Activated CD4-positive, alpha-beta T cell treated with anti-CD3 and anti-CD28 coated beads, Interleukin-2, amount 10 ng/mL, durations not matched to agents 7 days and 5 days (primary cell): ENCODE data around the gene NIBAN1. TPM values are rescaled to one million over a fixed set of nuclear protein-coding genes. Genes with fewer than 3 reads are reported as not detected.

ENCODE experiments used
- CTCF ChIA-PET: fragments of 350-600 bp; sonication (Branson Sonifier 250); formaldehyde crosslinking; loops from one replicate; lab custom pipeline; 2021; ENCODE audit warnings: antibody characterized with exemption; lab: Charles Lee
- POLR2A ChIA-PET: fragments of 350-600 bp; sonication (Branson Sonifier 250); formaldehyde crosslinking; loops from one replicate; lab custom pipeline; 2021; ENCODE audit warnings: antibody characterized with exemption; lab: Charles Lee
- DNase-seq: peaks from one replicate; pipeline ENCODE4 v3.0.0-alpha.2; 2020
- H3K27ac Mint-ChIP-seq: one replicate; pipeline ENCODE4 v1.8.0; 2021; ENCODE audit warnings: mild to moderate bottlenecking, moderate library complexity, mixed read lengths
- H3K27me3 Mint-ChIP-seq: one replicate; pipeline ENCODE4 v1.8.0; 2021; ENCODE audit warnings: mixed read lengths
- H3K36me3 Mint-ChIP-seq: one replicate; pipeline ENCODE4 v1.8.0; 2021; ENCODE audit warnings: low read depth, mixed read lengths
- H3K4me1 Mint-ChIP-seq: one replicate; pipeline ENCODE4 v1.8.0; 2021; ENCODE audit warnings: mixed read lengths
- H3K4me3 Mint-ChIP-seq: one replicate; pipeline ENCODE4 v1.8.0; 2021; ENCODE audit warnings: mild to moderate bottlenecking, moderate library complexity, mixed read lengths
- H3K9me3 Mint-ChIP-seq: one replicate; pipeline ENCODE4 v1.8.0; 2021; ENCODE audit warnings: mixed read lengths
- total RNA-seq, 2 experiments: library from RNA; stranded (reverse); gene quantifications; one replicate each; pipeline ENCODE4 v1.2.3, GENCODE V29; 2021

Gene NIBAN1
- total RNA-seq, 2 experiments from 2014 or later: 57.6 to 60.9 TPM

DNA sequence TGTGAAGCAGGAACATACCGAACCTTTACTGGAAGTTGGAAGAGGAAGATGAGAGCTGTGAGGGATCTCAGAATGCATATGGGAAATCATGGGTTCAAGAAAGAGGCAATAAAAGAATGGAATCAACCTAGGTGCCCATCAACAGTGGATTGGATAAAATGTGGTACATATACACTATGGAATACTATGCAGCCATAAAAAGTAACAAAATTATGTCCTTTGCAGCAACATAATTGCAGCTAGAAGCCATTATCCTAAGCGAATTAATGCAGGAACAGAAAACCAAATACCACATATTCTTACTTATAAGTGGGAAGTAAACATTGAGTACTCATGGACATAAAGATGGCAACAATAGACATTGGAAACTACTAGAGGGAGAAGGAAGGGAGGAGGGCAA, 40.4 kb downstream of the NIBAN1 start:
- no peak for DNase-seq
- CTCF ChIA-PET: interaction anchor here (0.9 kb wide), 1 partner anchor 48 kb away, joined by 3 read pairs; no protein-coding TSS in a partner anchor
- no peak overlapping the region for H3K27ac Mint-ChIP-seq
- H3K4me3 Mint-ChIP-seq: no peak overlapping the region
- peaks cover 5% of the 10 kb centered on the region for H3K4me1 Mint-ChIP-seq
- no peaks in the 10 kb centered on the region for H3K27me3 Mint-ChIP-seq
- no peaks in the 10 kb centered on the region for H3K9me3 Mint-ChIP-seq
- peaks cover 28% of the 10 kb centered on the region for H3K36me3 Mint-ChIP-seq
- POLR2A ChIA-PET: no interaction called here

DNA sequence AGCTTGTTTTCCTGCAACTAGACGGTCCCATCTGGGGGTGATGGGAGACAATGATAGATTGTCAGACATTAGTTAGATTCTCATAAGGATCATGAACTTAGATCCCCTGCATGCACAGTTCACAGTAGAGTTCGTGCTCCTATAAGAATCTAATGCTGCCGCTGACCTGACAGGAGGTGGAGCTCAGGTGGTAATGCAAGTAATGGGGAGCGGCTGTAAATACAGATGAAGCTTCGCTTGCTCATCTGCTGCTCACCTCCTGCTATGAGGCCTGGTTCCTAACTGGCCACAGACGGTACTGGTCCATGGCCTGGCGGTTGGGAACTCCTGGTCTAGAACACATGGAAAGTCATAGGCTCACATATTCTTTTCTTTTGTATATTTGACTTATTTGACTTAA, 42.0 kb downstream of the NIBAN1 start:
- ChIA-PET POLR2A (no interaction called here), CTCF (interaction anchor here (0.5 to 1.0 kb wide), 2 partner anchors 61 to 167 kb away, joined by 3 read pairs; no protein-coding TSS in a partner anchor)

DNA sequence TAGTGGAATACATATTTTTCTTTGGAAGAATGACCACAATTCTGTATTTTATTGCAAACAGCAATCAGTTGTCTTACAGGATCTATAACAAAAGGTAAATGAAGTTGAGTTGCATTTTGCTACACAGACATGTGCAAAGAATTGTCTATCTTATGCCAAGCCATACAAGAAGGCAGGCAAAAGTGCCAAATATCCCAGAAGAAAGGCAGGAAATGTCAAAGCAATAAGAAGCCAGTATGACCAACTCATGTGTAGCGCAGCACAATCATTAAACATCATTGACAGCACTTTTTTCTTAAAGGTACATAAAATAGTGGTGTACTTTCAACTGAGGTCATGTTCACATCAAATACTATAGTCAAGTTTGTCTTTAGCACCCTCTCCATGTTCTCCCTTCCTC, 42.7 kb downstream of the NIBAN1 start:
- H3K27me3 Mint-ChIP-seq: no peaks in the 10 kb centered on the region
- no peak overlapping the region for H3K4me3 Mint-ChIP-seq
- no peak overlapping the region for H3K27ac Mint-ChIP-seq
- DNase-seq: no peak
- H3K4me1 Mint-ChIP-seq: peaks cover 5% of the 10 kb centered on the region
- ChIA-PET CTCF (interaction anchor here (0.6 kb wide), 1 partner anchor 546 kb away, joined by 6 read pairs; no protein-coding TSS in a partner anchor), POLR2A (no interaction called here)
- H3K36me3 Mint-ChIP-seq: peaks cover 31% of the 10 kb centered on the region
- no peaks in the 10 kb centered on the region for H3K9me3 Mint-ChIP-seq

More for the DNA sequence above, 42.0 kb downstream of the NIBAN1 start:
- Mint-ChIP-seq H3K27me3 (no peaks in the 10 kb centered on the region), H3K36me3 (peaks cover 27% of the 10 kb centered on the region), H3K27ac (no peak overlapping the region), H3K4me1 (peaks cover 5% of the 10 kb centered on the region), H3K9me3 (no peaks in the 10 kb centered on the region), H3K4me3 (no peak overlapping the region)
- no peak for DNase-seq

DNA sequence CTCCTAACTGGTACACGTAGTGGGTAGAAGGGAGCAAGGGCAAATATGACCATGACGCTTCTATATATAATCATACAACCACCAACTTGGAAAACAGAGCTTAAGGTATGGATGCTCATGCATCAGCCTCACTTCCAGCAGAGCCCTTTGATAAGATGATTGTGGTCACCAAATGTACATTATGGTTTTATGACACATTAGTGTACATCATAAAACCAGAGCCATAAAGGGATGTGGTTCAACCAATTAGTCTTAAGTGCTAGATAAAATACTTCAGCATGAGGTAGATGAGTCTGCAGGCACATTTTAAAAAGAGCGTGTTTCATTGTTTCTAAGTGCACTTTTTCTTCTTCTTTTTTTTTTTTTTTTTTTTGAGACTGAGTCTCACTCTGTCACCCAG, 43.7 kb downstream of the NIBAN1 start:
- H3K9me3 Mint-ChIP-seq: no peaks in the 10 kb centered on the region
- H3K4me3 Mint-ChIP-seq: no peak overlapping the region
- no peak overlapping the region for H3K27ac Mint-ChIP-seq
- no peaks in the 10 kb centered on the region for H3K27me3 Mint-ChIP-seq
- H3K36me3 Mint-ChIP-seq: peaks cover 32% of the 10 kb centered on the region
- H3K4me1 Mint-ChIP-seq: peaks cover 5% of the 10 kb centered on the region
- no peak for DNase-seq
- POLR2A ChIA-PET: no interaction called here
- CTCF ChIA-PET: interaction anchor here (0.6 kb wide), 1 partner anchor 546 kb away, joined by 6 read pairs; no protein-coding TSS in a partner anchor

DNA sequence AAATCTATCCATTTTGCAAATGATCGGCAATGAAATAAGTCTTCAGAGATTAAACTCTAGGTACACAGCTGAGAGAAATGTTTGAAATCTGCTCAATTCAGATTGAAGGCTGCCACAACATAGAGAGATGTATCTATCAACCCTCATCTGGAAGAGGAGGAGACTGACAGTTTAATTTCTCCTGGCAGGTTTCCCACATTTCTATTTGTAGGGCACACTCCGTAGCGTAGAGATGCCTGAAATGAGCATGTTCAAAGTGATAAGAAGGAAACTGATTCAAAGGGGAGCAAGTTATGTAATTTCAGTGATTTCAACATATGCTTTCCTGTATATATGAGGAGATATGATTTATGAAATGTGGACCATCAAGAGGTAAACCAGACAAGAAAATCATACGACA, 44.1 kb downstream of the NIBAN1 start:
- Mint-ChIP-seq H3K9me3 (peaks cover under 1% of the 10 kb centered on the region), H3K4me3 (no peak overlapping the region), H3K27ac (no peak overlapping the region), H3K36me3 (peaks cover 32% of the 10 kb centered on the region), H3K27me3 (no peaks in the 10 kb centered on the region), H3K4me1 (peaks cover 5% of the 10 kb centered on the region)
- POLR2A ChIA-PET: no interaction called here
- DNase-seq: no peak
- CTCF ChIA-PET: interaction anchor here (1.1 kb wide), 1 partner anchor 13 kb away, joined by 3 read pairs; no protein-coding TSS in a partner anchor

DNA sequence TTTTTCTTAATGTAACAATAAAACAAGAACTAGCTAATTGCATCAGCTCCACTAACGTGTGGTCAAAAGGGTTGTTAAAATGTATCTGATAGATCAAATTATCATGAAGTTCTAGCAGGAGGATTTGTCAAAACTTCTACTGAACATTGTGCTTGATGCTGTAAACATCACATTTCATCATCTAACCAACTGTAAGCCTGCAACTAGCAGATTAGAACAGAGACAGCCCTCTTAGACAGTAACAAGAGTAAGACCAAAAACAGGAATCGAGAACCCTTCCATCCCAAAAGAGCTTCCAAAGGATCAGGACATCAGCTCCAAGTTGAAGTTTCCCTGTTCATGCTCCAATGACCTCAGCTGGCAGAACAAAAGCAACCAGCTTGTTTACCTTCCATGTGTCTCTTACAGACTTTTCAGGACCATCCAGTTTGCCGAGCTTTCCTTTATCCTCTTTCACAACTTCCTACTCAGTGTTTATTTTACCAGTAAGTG, 44.6 kb downstream of the NIBAN1 start:
- H3K9me3 Mint-ChIP-seq: peaks cover 3% of the 10 kb centered on the region
- H3K27me3 Mint-ChIP-seq: no peaks in the 10 kb centered on the region
- no peak overlapping the region for H3K4me3 Mint-ChIP-seq
- H3K27ac Mint-ChIP-seq: no peak overlapping the region
- ChIA-PET CTCF (interaction anchor here (1.1 kb wide), 1 partner anchor 13 kb away, joined by 3 read pairs; no protein-coding TSS in a partner anchor), POLR2A (no interaction called here)
- H3K4me1 Mint-ChIP-seq: peaks cover 5% of the 10 kb centered on the region
- peaks cover 32% of the 10 kb centered on the region for H3K36me3 Mint-ChIP-seq
- no peak for DNase-seq

DNA sequence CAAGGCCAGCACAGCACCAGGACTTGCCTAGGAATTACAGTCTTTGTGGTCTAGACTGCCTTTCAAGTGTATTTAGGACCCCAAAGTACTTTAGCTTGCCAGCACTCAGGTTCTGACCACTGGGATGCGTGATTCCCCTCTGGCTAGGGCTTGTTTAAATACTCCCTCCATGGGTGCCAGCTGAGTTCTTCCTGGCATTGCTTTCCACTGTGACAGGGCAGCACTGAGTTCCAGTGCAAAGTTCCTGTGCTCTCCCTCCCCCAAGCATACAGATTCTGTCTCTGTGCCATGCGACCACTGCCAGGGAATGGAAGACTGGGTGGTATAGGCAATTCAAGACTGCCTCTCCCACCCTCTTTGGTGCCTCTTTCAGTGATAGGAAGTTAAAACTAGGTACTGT, 45.9 kb downstream of the NIBAN1 start:
- CTCF ChIA-PET: no interaction called here
- peaks cover 3% of the 10 kb centered on the region for H3K9me3 Mint-ChIP-seq
- H3K4me1 Mint-ChIP-seq: peaks cover 5% of the 10 kb centered on the region
- peaks cover 2% of the 10 kb centered on the region for H3K27me3 Mint-ChIP-seq
- H3K4me3 Mint-ChIP-seq: no peak overlapping the region
- H3K27ac Mint-ChIP-seq: no peak overlapping the region
- POLR2A ChIA-PET: no interaction called here
- no peak for DNase-seq
- H3K36me3 Mint-ChIP-seq: peaks cover 26% of the 10 kb centered on the region

Other genes with a start within 250 kb of the NIBAN1 start
- 10 to 100 TPM; 28.4 to 32.8 TPM for gene EDEM3, start 219.7 kb downstream of the NIBAN1 start, total RNA-seq
- gene RNF2, start 71.0 kb upstream of the NIBAN1 start, total RNA-seq: 10 to 100 TPM; 17.0 to 20.2 TPM
- 10 to 100 TPM; 20.3 to 21.1 TPM for gene TRMT1L, start 182.4 kb upstream of the NIBAN1 start, total RNA-seq
- 1 to 10 TPM; 3.7 to 3.9 TPM for gene SWT1, start 182.7 kb upstream of the NIBAN1 start, total RNA-seq